HepG2 (cell line): ENCODE data around the gene C21orf58. TPM values are rescaled to one million over a fixed set of nuclear protein-coding genes. Genes with fewer than 3 reads are reported as not detected.
A peak's percentile ranks its signal among the peaks of the same experiment; 100 is the strongest.

ENCODE experiments used
- AGO2 ChIP-seq: fragments of 200-400 bp; formaldehyde crosslinking; optimal IDR thresholded peaks from 2 replicates; pipeline ENCODE3; 2017; ENCODE audit warnings: mild to moderate bottlenecking, low read depth, low read length, moderate library complexity
- FOXJ3 ChIP-seq: sonication (generic); formaldehyde crosslinking; IDR thresholded peaks from 2 replicates; pipeline ENCODE4 v1.4.0; 2020; ENCODE audit warnings: missing genetic modification reagents, mild to moderate bottlenecking, borderline replicate concordance
- GABPA ChIP-seq, 2 experiments: IDR thresholded peaks; 2 replicates each; pipeline ENCODE4 v1.6.1; 2011 to 2016; ENCODE audit warnings: low read depth in 2 of 2, low read length in 1 of 2, missing biosample characterization in 1 of 2, missing genetic modification characterization in 1 of 2
- HMGXB4 ChIP-seq, 2 experiments: sonication (generic) in 1 of 2; formaldehyde crosslinking in 1 of 2; IDR thresholded peaks; 2 replicates each; pipeline versions ENCODE4 v1.4.0 to v1.6.1; 2018 to 2020; ENCODE audit warnings: missing genetic modification reagents in 2 of 2, borderline replicate concordance in 1 of 2, low read depth in 1 of 2, mild to moderate bottlenecking in 1 of 2, missing biosample characterization in 1 of 2
- HNRNPL ChIP-seq: fragments of 200-400 bp; formaldehyde crosslinking; IDR thresholded peaks from 2 replicates; pipeline ENCODE4 v1.6.1; 2017; ENCODE audit warnings: mild to moderate bottlenecking, low read depth, low read length
- IRF9 ChIP-seq: sonication (generic); formaldehyde crosslinking; IDR thresholded peaks from 2 replicates; pipeline ENCODE4 v1.8.0; 2022; ENCODE audit warnings: missing genetic modification reagents, mild to moderate bottlenecking, borderline replicate concordance
- KDM6A ChIP-seq: IDR thresholded peaks from 2 replicates; pipeline ENCODE4 v1.6.1; 2016; ENCODE audit warnings: low read depth
- SNAPC2 ChIP-seq: sonication (generic); formaldehyde crosslinking; IDR thresholded peaks from 2 replicates; pipeline ENCODE4 v1.8.1; 2022; ENCODE audit warnings: mild to moderate bottlenecking, missing genetic modification reagents
- SP4 ChIP-seq: sonication (generic); formaldehyde crosslinking; IDR thresholded peaks from 2 replicates; pipeline ENCODE4 v1.8.1; 2023; ENCODE audit warnings: mild to moderate bottlenecking, missing genetic modification reagents
- TEAD3 ChIP-seq: optimal IDR thresholded peaks from 2 replicates; pipeline ENCODE3; 2016; ENCODE audit warnings: borderline replicate concordance
- TGIF2 ChIP-seq: IDR thresholded peaks from 2 replicates; pipeline ENCODE4 v1.6.1; 2016; ENCODE audit warnings: control low read depth, missing compliant biosample characterization
- ZMYM4 ChIP-seq: sonication (generic); formaldehyde crosslinking; IDR thresholded peaks from 2 replicates; pipeline ENCODE4 v1.8.1; 2023; ENCODE audit warnings: mild to moderate bottlenecking, missing genetic modification reagents
- ZNF235 ChIP-seq: sonication (generic); formaldehyde crosslinking; IDR thresholded peaks from 2 replicates; pipeline ENCODE4 v1.8.1; 2023; ENCODE audit warnings: mild to moderate bottlenecking, missing genetic modification reagents, borderline replicate concordance
- ZNF510 ChIP-seq: sonication (generic); formaldehyde crosslinking; IDR thresholded peaks from 2 replicates; pipeline ENCODE4 v1.4.0; 2020; ENCODE audit warnings: low read depth, mild to moderate bottlenecking, missing genetic modification reagents
- ZNF597 ChIP-seq: sonication (generic); formaldehyde crosslinking; IDR thresholded peaks from 2 replicates; pipeline ENCODE4 v1.5.0; 2020; ENCODE audit warnings: missing genetic modification reagents
- ZNF598 ChIP-seq: sonication (generic); formaldehyde crosslinking; IDR thresholded peaks from 2 replicates; pipeline ENCODE4 v1.5.1; 2020; ENCODE audit warnings: mild to moderate bottlenecking, missing genetic modification reagents, borderline replicate concordance
- ZNF678 ChIP-seq: sonication (generic); formaldehyde crosslinking; IDR thresholded peaks from 2 replicates; pipeline ENCODE4 v1.4.0; 2020; ENCODE audit warnings: mild to moderate bottlenecking, missing genetic modification reagents
- ZNF75D ChIP-seq: sonication (generic); formaldehyde crosslinking; IDR thresholded peaks from 2 replicates; pipeline ENCODE4 v1.8.1; 2023; ENCODE audit warnings: missing genetic modification reagents, mild to moderate bottlenecking, borderline replicate concordance
- polyA plus RNA-seq, 8 experiments: library from polyadenylated mRNA; depleted of rRNA in 3 of 8; stranded (reverse) in 7 of 8; unstranded in 1 of 8; fragments of >200 nt; fragmentation: Illumina TruSeq in 4 of 8; extraction: Trizol in 4 of 8; gene quantifications; 2 replicates each; pipeline versions ENCODE4 v1.2.1 to v1.2.3, GENCODE V29; 2011 to 2016; ENCODE audit warnings: low read depth in 4 of 8, missing spikeins in 1 of 8, mixed read lengths in 1 of 8; ENCODE audit not compliant: insufficient read depth in 1 of 8
- total RNA-seq, 5 experiments: library from RNA; depleted of rRNA; stranded (reverse); fragments of >200 nt; fragmentation: Illumina TruSeq; extraction: Trizol; gene quantifications; 2 replicates each; pipeline ENCODE4 v1.2.3, GENCODE V29; 2016; ENCODE audit warnings: low read depth in 1 of 5
- TF ChIP-seq, protein P1 (sequence below): sonication (generic); formaldehyde crosslinking; IDR thresholded peaks from 2 replicates; pipeline ENCODE4 v1.9.0; 2021; ENCODE audit warnings: missing genetic modification reagents, borderline replicate concordance
- TF ChIP-seq, protein P2 (sequence below): sonication (generic); formaldehyde crosslinking; IDR thresholded peaks from 2 replicates; pipeline ENCODE4 v1.5.1; 2020; ENCODE audit warnings: mild to moderate bottlenecking, missing genetic modification reagents, moderate library complexity

The C21orf58 gene
- total and polyA plus RNA-seq, 2 of the 13 experiments (the other 11 are each of a cell fraction or from before 2014, with no cell fraction given): 3.5 to 6.8 TPM

DNA sequence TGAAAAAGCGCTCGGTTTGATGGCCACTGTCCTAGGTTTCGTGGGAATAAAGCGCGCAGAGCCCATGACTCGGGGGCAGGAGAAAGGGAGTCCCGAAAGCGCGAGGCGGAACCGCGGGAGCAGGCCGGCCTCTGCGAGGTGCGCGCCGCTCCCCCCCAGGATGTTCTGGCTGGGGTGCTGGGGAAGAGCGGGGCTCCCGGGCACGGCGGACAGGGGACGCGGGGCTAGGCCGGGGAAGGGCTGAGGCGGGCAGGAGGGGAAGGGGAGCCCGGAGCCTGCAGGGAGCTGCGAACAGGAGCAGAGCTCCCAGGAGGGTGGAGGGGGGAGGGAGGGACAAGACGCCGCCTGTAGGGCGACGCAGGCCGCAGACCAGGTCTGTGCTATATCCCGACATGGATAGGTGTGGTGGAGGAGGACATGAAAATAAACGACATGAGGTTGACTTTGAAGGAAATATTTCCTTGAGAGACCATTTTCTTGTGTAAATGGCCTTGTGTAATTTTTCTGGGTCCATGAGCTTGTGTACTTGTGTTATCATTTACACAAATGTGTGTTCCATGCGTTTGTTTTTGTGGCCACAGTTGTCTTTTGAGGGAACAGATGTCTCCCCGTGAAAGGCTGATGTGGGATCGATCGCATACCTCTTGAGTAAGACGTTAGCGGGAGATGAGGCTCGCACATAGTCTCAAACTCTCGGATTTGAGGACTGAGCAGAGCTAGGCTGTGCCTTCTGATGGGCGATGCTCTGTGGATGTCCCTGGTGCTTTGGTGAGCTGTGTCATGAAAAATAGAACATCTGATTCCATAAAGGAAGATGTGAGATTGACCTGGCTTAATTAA, 1.6 kb upstream of the C21orf58 start (continued):
- TF ChIP-seq TEAD3 (no peak), ZNF510 (no peak), IRF9 (CRISPR knock-in tag) (no peak), ZNF75D (CRISPR knock-in tag) (no peak), KDM6A (CRISPR knock-in tag) (no peak), ZNF598 (no peak), TGIF2 (CRISPR knock-in tag) (0 out of 2 replicates have a peak, but pooled peaks have one; percentile 25), FOXJ3 (CRISPR knock-in tag) (no peak; the same call in 1 of the 2 replicates), ZNF597 (CRISPR knock-in tag) (no peak), HMGXB4 (CRISPR knock-in tag; IDR thresholded peaks at IDR 0.05; ENCODE audit: borderline replicate concordance in 1 of 2, low read depth in 1 of 2) (peak in 1 of 2 experiments; percentile 76; a peak in 2 of 4 replicates), GABPA (IDR thresholded peaks at IDR 0.05; ENCODE audit: low read depth, low read length) (no peak), GABPA (CRISPR knock-in tag; IDR thresholded peaks at IDR 0.05; ENCODE audit: low read depth) (no peak), SNAPC2 (CRISPR knock-in tag) (no peak), AGO2 (peak; percentile 71), ZNF678 (CRISPR knock-in tag) (no peak), ZMYM4 (no peak), ZNF235 (no peak), HNRNPL (no peak), SP4 (CRISPR knock-in tag) (no peak)
- TF ChIP-seq, protein P1, sequence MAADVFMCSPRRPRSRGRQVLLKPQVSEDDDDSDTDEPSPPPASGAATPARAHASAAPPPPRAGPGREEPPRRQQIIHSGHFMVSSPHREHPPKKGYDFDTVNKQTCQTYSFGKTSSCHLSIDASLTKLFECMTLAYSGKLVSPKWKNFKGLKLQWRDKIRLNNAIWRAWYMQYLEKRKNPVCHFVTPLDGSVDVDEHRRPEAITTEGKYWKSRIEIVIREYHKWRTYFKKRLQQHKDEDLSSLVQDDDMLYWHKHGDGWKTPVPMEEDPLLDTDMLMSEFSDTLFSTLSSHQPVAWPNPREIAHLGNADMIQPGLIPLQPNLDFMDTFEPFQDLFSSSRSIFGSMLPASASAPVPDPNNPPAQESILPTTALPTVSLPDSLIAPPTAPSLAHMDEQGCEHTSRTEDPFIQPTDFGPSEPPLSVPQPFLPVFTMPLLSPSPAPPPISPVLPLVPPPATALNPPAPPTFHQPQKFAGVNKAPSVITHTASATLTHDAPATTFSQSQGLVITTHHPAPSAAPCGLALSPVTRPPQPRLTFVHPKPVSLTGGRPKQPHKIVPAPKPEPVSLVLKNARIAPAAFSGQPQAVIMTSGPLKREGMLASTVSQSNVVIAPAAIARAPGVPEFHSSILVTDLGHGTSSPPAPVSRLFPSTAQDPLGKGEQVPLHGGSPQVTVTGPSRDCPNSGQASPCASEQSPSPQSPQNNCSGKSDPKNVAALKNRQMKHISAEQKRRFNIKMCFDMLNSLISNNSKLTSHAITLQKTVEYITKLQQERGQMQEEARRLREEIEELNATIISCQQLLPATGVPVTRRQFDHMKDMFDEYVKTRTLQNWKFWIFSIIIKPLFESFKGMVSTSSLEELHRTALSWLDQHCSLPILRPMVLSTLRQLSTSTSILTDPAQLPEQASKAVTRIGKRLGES (CRISPR knock-in tag): no peak
- TF ChIP-seq, protein P2, sequence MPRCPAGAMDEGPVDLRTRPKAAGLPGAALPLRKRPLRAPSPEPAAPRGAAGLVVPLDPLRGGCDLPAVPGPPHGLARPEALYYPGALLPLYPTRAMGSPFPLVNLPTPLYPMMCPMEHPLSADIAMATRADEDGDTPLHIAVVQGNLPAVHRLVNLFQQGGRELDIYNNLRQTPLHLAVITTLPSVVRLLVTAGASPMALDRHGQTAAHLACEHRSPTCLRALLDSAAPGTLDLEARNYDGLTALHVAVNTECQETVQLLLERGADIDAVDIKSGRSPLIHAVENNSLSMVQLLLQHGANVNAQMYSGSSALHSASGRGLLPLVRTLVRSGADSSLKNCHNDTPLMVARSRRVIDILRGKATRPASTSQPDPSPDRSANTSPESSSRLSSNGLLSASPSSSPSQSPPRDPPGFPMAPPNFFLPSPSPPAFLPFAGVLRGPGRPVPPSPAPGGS: peak; percentile 19; the same call in 1 of the 2 replicates
